Measurements from ENCODE around the gene PGM2. TPM values are rescaled to one million over a fixed set of nuclear protein-coding genes. Genes with fewer than 3 reads are reported as not detected.

PGM2 gene
- total RNA-seq, 1 experiment from 2014 or later: 33.0 TPM

DNA sequence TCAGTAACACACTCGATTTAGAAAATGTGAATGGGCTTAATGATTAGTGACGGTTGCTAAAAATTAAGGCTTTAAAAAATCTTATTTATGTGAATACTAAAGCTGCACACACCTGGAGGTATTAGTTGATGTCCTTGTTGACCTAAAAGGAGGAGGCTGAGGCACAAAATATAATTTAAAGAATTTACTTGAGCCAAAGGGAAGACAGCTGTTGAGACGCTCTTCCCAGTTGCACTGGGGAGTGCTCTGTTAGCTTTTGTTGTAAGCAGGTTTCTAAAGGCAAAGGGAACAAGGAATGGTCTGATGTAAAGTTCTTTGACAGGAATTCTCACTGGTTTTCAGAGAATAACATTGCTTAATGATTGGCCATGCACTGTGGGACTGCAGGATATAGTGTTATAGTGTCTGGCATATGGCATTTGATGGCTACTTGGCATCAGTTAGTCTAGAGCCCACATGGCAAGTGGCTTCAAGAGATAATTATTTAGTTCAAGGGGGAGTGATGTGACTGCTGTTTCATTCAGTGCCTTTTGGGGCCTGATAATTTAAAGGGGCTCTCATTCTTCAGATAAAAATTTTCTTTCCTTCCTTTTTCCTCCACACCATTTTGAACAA, 30.8 kb upstream of the PGM2 start:
- intact Hi-C loops (cut with micrococcal nuclease; ENCODE audit: unreplicated experiment): loop anchor here (5.0 kb wide), 1 partner anchor 343 kb away; a partner anchor contains a TSS
- Mint-ChIP-seq H3K4me3 (ENCODE audit: low read depth, unreplicated experiment) (no peak overlapping the region), H3K4me1 (ENCODE audit: low read depth, unreplicated experiment) (no peaks in the 10 kb centered on the region), H3K27ac (ENCODE audit: unreplicated experiment) (no peak overlapping the region), H3K9me3 (ENCODE audit: low read depth, unreplicated experiment) (peaks cover 3% of the 10 kb centered on the region), H3K27me3 (ENCODE audit: unreplicated experiment) (no peaks in the 10 kb centered on the region), H3K36me3 (ENCODE audit: insufficient read depth, unreplicated experiment) (no peaks in the 10 kb centered on the region)
- TF ChIP-seq, protein P1, sequence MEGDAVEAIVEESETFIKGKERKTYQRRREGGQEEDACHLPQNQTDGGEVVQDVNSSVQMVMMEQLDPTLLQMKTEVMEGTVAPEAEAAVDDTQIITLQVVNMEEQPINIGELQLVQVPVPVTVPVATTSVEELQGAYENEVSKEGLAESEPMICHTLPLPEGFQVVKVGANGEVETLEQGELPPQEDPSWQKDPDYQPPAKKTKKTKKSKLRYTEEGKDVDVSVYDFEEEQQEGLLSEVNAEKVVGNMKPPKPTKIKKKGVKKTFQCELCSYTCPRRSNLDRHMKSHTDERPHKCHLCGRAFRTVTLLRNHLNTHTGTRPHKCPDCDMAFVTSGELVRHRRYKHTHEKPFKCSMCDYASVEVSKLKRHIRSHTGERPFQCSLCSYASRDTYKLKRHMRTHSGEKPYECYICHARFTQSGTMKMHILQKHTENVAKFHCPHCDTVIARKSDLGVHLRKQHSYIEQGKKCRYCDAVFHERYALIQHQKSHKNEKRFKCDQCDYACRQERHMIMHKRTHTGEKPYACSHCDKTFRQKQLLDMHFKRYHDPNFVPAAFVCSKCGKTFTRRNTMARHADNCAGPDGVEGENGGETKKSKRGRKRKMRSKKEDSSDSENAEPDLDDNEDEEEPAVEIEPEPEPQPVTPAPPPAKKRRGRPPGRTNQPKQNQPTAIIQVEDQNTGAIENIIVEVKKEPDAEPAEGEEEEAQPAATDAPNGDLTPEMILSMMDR (IDR thresholded peaks at IDR 0.05; ENCODE audit: unreplicated experiment): no peak
- no TSS peak for BruUV-seq (replicated peaks)
- DNase-seq: no peak
- CTCF ChIA-PET: no interaction called here

DNA sequence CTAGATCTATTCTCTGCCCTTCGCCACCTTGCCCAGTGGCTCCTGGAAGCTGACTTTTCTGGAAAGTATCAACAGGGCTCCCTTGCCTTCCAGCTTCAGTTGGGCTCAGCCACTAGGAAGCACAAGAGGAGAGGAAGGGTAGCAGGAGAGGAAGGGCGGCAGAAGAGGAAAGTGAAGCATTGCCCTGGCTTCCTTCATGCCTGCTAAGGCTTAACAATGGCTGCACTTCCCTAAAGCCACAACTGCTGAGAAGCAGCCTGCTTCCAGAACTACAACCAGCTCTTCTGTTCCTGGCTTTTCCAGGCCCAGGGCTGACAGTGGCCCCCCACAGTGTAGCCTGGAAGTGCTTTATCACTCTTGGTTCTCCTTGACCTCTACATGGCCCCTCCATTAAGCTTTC, 29.1 kb upstream of the PGM2 start:
- H3K27me3 Mint-ChIP-seq (ENCODE audit: unreplicated experiment): no peaks in the 10 kb centered on the region
- H3K27ac Mint-ChIP-seq (ENCODE audit: unreplicated experiment): no peak overlapping the region
- CTCF ChIA-PET: interaction anchor here (0.6 kb wide), 2 partner anchors 185 to 1063 kb away, joined by 3 to 5 read pairs; no protein-coding TSS in a partner anchor
- no peaks in the 10 kb centered on the region for H3K9me3 Mint-ChIP-seq (ENCODE audit: low read depth, unreplicated experiment)
- peaks cover 5% of the 10 kb centered on the region for H3K4me1 Mint-ChIP-seq (ENCODE audit: low read depth, unreplicated experiment)
- H3K36me3 Mint-ChIP-seq (ENCODE audit: insufficient read depth, unreplicated experiment): no peaks in the 10 kb centered on the region
- TF ChIP-seq, protein P1 (IDR thresholded peaks at IDR 0.05; ENCODE audit: unreplicated experiment): no peak
- DNase-seq: no peak
- intact Hi-C loops (cut with micrococcal nuclease; ENCODE audit: unreplicated experiment): loop anchor here (5.0 kb wide), 1 partner anchor 345 kb away; a partner anchor contains a TSS
- no peak overlapping the region for H3K4me3 Mint-ChIP-seq (ENCODE audit: low read depth, unreplicated experiment)
- no TSS peak for BruUV-seq (replicated peaks)

DNA sequence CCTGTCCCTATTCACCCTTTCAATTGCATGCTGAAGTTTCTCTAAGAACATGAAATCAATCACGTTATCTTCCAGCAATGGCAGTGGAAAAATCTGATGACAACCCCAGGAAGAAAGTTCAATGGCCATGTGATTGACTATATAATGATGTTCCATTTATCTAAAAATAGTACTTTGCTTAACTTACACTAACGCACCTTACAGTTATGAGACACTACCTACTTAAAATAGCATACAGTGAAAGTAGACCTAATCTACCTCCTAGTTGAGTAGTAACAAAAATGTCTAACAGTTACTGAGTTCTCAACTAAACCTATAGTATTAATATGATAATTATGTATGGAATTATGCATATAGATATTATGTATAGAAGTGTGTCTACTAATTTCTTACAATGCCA, 28.6 kb upstream of the PGM2 start:
- DNase-seq: no peak
- Mint-ChIP-seq H3K9me3 (ENCODE audit: low read depth, unreplicated experiment) (no peaks in the 10 kb centered on the region), H3K27ac (ENCODE audit: unreplicated experiment) (no peak overlapping the region), H3K4me1 (ENCODE audit: low read depth, unreplicated experiment) (peaks cover 6% of the 10 kb centered on the region), H3K4me3 (ENCODE audit: low read depth, unreplicated experiment) (no peak overlapping the region), H3K27me3 (ENCODE audit: unreplicated experiment) (no peaks in the 10 kb centered on the region), H3K36me3 (ENCODE audit: insufficient read depth, unreplicated experiment) (no peaks in the 10 kb centered on the region)
- CTCF ChIA-PET: no interaction called here
- BruUV-seq (replicated peaks): no TSS peak
- TF ChIP-seq, protein P1 (IDR thresholded peaks at IDR 0.05; ENCODE audit: unreplicated experiment): no peak
- intact Hi-C loops (cut with micrococcal nuclease; ENCODE audit: unreplicated experiment): loop anchor here (5.0 kb wide), 1 partner anchor 346 kb away; a partner anchor contains a TSS

DNA sequence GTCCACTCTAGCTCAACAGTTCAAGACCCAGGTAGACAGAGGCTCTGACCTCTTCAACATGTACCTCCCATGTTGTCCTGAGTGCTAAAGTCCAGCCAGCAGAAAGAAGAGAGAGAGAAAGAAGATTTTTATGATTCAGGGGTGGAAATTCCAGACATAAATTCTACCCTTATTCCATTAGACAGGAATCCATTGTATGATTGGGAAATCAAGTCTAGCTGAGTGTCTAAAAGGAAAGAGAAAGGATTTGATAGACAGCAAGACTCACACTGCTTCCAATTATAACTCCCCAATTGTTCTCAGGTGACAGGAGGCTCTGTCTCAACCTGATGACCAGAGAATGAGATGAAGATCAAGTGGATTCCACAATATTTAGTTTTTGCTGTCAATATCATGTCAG, 27.9 kb upstream of the PGM2 start:
- Mint-ChIP-seq H3K36me3 (ENCODE audit: insufficient read depth, unreplicated experiment) (no peaks in the 10 kb centered on the region), H3K4me1 (ENCODE audit: low read depth, unreplicated experiment) (peaks cover 6% of the 10 kb centered on the region), H3K9me3 (ENCODE audit: low read depth, unreplicated experiment) (no peaks in the 10 kb centered on the region), H3K27me3 (ENCODE audit: unreplicated experiment) (no peaks in the 10 kb centered on the region), H3K27ac (ENCODE audit: unreplicated experiment) (no peak overlapping the region), H3K4me3 (ENCODE audit: low read depth, unreplicated experiment) (no peak overlapping the region)
- CTCF ChIA-PET: no interaction called here
- BruUV-seq (replicated peaks): no TSS peak
- no peak for DNase-seq
- TF ChIP-seq, protein P1 (IDR thresholded peaks at IDR 0.05; ENCODE audit: unreplicated experiment): no peak
- intact Hi-C loops (cut with micrococcal nuclease; ENCODE audit: unreplicated experiment): loop anchor here (5.0 kb wide), 1 partner anchor 346 kb away; a partner anchor contains a TSS
